ENCODE measurements around the gene KATNBL1.

Gene KATNBL1

GRCh38 chr15:34209421-34210282 is at the start of gene KATNBL1:
KATNBL1 (minus strand) TSS chr15:34210096; CDS start chr15:34163676, 46,420 bp downstream.
- no peak for TF ChIP-seq SUZ12 (IDR thresholded peaks at IDR 0.05; ENCODE audit: extremely low read depth, insufficient read depth, insufficient read length)
- TF ChIP-seq YY1 (IDR thresholded peaks at IDR 0.05; ENCODE audit: insufficient read depth, insufficient read length) = no peak
- no peak for TF ChIP-seq ZNF274 (IDR thresholded peaks at IDR 0.05; ENCODE audit: low read depth, low read length)
- peaks cover 15% of the 10 kb centered on the region for H3K36me3 ChIP-seq (ENCODE audit: insufficient read depth, insufficient read length, low read length)

DNA sequence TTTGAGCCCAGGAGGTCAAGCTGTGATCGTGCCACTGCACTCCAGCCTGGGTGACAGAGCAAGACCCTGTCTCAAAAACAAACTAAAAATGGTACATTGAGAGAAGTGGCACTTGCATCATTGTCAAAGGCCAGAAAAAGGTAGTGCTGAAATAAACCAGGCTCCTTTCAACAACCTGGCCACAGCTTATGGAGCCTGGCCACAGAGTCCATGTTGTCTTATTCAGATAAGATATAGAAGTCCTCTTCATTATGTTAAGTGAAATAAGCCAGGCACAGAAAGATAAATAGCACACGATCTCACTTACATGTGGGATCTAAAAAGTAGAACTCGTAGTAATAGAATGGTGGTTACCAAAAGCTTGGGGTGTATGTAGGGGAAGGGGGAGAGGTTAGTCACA is 49.7 kb upstream of the KATNBL1 start:
- Histone ChIP-seq H3K4me1 (ENCODE audit: insufficient read depth, insufficient read length) (no peaks in the 10 kb centered on the region), H3K9ac (ENCODE audit: insufficient read length, low read depth) (no peak overlapping the region), H3K36me3 (ENCODE audit: insufficient read depth, insufficient read length, low read length) (no peaks in the 10 kb centered on the region), H3K4me3 (ENCODE audit: insufficient read length, low read depth) (no peak overlapping the region), H3K9me3 (ENCODE audit: insufficient read depth, low read length) (no peaks in the 10 kb centered on the region; the same call in 1 of the 2 replicates), H3K27me3 (ENCODE audit: insufficient read depth, insufficient read length) (no peaks in the 10 kb centered on the region)
- no peak for DNase-seq (ENCODE audit: low read depth, low spot score)
- TF ChIP-seq YY1 (IDR thresholded peaks at IDR 0.05; ENCODE audit: insufficient read depth, insufficient read length) (no peak), SUZ12 (IDR thresholded peaks at IDR 0.05; ENCODE audit: extremely low read depth, insufficient read depth, insufficient read length) (no peak), ZNF274 (IDR thresholded peaks at IDR 0.05; ENCODE audit: low read depth, low read length) (no peak)

More at GRCh38 chr15:34209421-34210282, at the start of gene KATNBL1:
- Histone ChIP-seq H3K27me3 (ENCODE audit: insufficient read depth, insufficient read length) (no peaks in the 10 kb centered on the region), H3K9ac (ENCODE audit: insufficient read length, low read depth) (peak within 1 kb of the TSS; percentile 85), H3K9me3 (ENCODE audit: insufficient read depth, low read length) (no peaks in the 10 kb centered on the region), H3K4me3 (ENCODE audit: insufficient read length, low read depth) (peak within 1 kb of the TSS; percentile 63), H3K4me1 (ENCODE audit: insufficient read depth, insufficient read length) (no peaks in the 10 kb centered on the region)
- peak; percentile 88 for DNase-seq (ENCODE audit: low read depth, low spot score)

DNA sequence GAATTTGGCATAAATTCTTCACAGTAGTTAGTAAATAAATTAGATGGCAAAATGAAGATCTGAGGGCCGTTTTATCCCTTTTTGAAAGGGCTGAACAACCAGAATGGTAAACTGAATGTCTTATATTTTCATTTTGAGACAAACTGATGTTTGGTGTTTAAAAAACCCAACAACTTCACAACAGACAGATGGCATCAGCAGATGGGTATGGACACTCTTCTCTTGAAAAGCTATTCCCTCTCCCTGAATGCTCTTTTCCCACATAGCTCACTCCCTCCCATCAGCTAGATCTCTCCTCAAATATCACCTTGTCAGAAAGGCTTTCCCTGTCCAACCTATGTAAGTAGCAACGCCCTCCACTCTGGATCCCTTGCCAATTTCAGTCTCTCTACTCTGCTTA is 48.3 kb upstream of the KATNBL1 start:
- H3K4me1 ChIP-seq (ENCODE audit: insufficient read depth, insufficient read length) = no peaks in the 10 kb centered on the region
- TF ChIP-seq YY1 (IDR thresholded peaks at IDR 0.05; ENCODE audit: insufficient read depth, insufficient read length) (no peak), ZNF274 (IDR thresholded peaks at IDR 0.05; ENCODE audit: low read depth, low read length) (no peak), SUZ12 (IDR thresholded peaks at IDR 0.05; ENCODE audit: extremely low read depth, insufficient read depth, insufficient read length) (no peak)
- H3K36me3 ChIP-seq (ENCODE audit: insufficient read depth, insufficient read length, low read length) = peaks cover 5% of the 10 kb centered on the region
- no peaks in the 10 kb centered on the region for H3K27me3 ChIP-seq (ENCODE audit: insufficient read depth, insufficient read length)
- no peak for DNase-seq (ENCODE audit: low read depth, low spot score)
- no peak overlapping the region for H3K4me3 ChIP-seq (ENCODE audit: insufficient read length, low read depth)
- H3K9ac ChIP-seq (ENCODE audit: insufficient read length, low read depth) = no peak overlapping the region
- H3K9me3 ChIP-seq (ENCODE audit: insufficient read depth, low read length) = no peaks in the 10 kb centered on the region; the same call in 1 of the 2 replicates

GRCh38 chr15:34252545-34252944 is 42.6 kb upstream of the KATNBL1 start:
- Histone ChIP-seq H3K27me3 (ENCODE audit: insufficient read depth, insufficient read length) (no peaks in the 10 kb centered on the region), H3K36me3 (ENCODE audit: insufficient read depth, insufficient read length, low read length) (peaks cover 9% of the 10 kb centered on the region), H3K9ac (ENCODE audit: insufficient read length, low read depth) (no peak overlapping the region), H3K4me3 (ENCODE audit: insufficient read length, low read depth) (no peak overlapping the region), H3K4me1 (ENCODE audit: insufficient read depth, insufficient read length) (no peaks in the 10 kb centered on the region), H3K9me3 (ENCODE audit: insufficient read depth, low read length) (no peaks in the 10 kb centered on the region)
- TF ChIP-seq YY1 (IDR thresholded peaks at IDR 0.05; ENCODE audit: insufficient read depth, insufficient read length) (no peak), ZNF274 (IDR thresholded peaks at IDR 0.05; ENCODE audit: low read depth, low read length) (no peak), SUZ12 (IDR thresholded peaks at IDR 0.05; ENCODE audit: extremely low read depth, insufficient read depth, insufficient read length) (no peak)
- DNase-seq (ENCODE audit: low read depth, low spot score) = no peak

GRCh38 chr15:34248190-34248589 is 38.3 kb upstream of the KATNBL1 start:
- DNase-seq (ENCODE audit: low read depth, low spot score) = no peak
- Histone ChIP-seq H3K4me3 (ENCODE audit: insufficient read length, low read depth) (no peak overlapping the region), H3K36me3 (ENCODE audit: insufficient read depth, insufficient read length, low read length) (peaks cover 6% of the 10 kb centered on the region), H3K4me1 (ENCODE audit: insufficient read depth, insufficient read length) (no peaks in the 10 kb centered on the region), H3K9me3 (ENCODE audit: insufficient read depth, low read length) (no peaks in the 10 kb centered on the region), H3K27me3 (ENCODE audit: insufficient read depth, insufficient read length) (no peaks in the 10 kb centered on the region), H3K9ac (ENCODE audit: insufficient read length, low read depth) (no peak overlapping the region)
- no peak for TF ChIP-seq ZNF274 (IDR thresholded peaks at IDR 0.05; ENCODE audit: low read depth, low read length)
- no peak for TF ChIP-seq SUZ12 (IDR thresholded peaks at IDR 0.05; ENCODE audit: extremely low read depth, insufficient read depth, insufficient read length)
- TF ChIP-seq YY1 (IDR thresholded peaks at IDR 0.05; ENCODE audit: insufficient read depth, insufficient read length) = no peak

DNA sequence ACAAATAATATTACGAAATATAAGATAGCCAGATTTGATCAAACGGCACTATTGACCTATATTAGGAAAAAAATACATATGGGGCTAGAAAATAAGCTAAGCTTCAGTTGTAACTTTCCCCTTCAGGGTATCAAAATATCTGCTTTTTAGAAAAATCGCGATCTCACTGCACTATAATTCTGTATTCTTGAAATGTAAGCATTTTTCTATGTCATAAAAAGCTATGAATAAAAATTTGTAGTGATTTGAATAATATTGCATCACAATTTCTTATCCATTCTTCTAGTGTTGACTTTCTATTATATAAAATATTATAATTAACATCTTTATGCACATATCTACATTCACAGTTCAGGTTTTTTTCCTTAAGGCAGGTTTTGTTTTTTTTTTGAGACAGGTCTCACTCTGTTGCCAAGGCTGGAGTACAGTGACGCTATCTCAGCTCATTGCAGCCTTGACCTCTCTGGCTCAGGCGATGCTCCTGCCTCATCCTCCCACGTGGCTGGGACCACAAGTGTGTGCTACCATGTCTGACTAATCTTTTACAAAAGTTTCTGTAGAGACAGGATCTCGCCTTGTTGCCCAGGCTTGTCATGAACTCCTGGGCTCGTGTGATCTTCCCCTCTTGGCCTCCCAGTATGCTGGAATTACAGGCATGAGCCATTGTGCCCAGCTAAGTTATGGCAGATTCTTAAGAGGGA is 36.5 kb upstream of the KATNBL1 start:
- H3K27me3 ChIP-seq (ENCODE audit: insufficient read depth, insufficient read length) = no peaks in the 10 kb centered on the region
- no peaks in the 10 kb centered on the region for H3K4me1 ChIP-seq (ENCODE audit: insufficient read depth, insufficient read length)
- peaks cover 9% of the 10 kb centered on the region for H3K36me3 ChIP-seq (ENCODE audit: insufficient read depth, insufficient read length, low read length)
- no peak for TF ChIP-seq YY1 (IDR thresholded peaks at IDR 0.05; ENCODE audit: insufficient read depth, insufficient read length)
- TF ChIP-seq SUZ12 (IDR thresholded peaks at IDR 0.05; ENCODE audit: extremely low read depth, insufficient read depth, insufficient read length) = no peak
- no peak for TF ChIP-seq ZNF274 (IDR thresholded peaks at IDR 0.05; ENCODE audit: low read depth, low read length)
- no peak for DNase-seq (ENCODE audit: low read depth, low spot score)
- H3K9ac ChIP-seq (ENCODE audit: insufficient read length, low read depth) = no peak overlapping the region
- no peak overlapping the region for H3K4me3 ChIP-seq (ENCODE audit: insufficient read length, low read depth)
- no peaks in the 10 kb centered on the region for H3K9me3 ChIP-seq (ENCODE audit: insufficient read depth, low read length)

DNA sequence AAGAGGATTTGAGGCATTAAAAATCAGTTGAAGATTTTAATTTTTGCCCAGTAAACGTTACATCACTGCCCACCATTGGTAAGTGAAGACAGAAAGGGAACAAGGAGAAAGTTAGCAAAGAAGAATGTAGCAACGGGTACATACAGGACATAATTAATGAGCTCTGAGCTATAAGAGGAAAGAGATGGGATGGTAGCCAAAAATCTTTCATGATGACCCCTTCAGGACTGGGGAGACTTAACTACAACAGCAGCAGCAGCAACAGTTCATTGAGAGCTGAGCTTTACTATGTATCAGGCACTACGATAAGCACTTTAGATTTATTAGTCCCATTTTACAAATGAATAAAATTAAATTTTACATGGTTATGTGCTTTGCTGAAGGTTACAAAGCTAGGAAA is 33.3 kb upstream of the KATNBL1 start:
- no peak for DNase-seq (ENCODE audit: low read depth, low spot score)
- no peak for TF ChIP-seq YY1 (IDR thresholded peaks at IDR 0.05; ENCODE audit: insufficient read depth, insufficient read length)
- TF ChIP-seq SUZ12 (IDR thresholded peaks at IDR 0.05; ENCODE audit: extremely low read depth, insufficient read depth, insufficient read length) = no peak
- no peak for TF ChIP-seq ZNF274 (IDR thresholded peaks at IDR 0.05; ENCODE audit: low read depth, low read length)
- peaks cover 5% of the 10 kb centered on the region for H3K36me3 ChIP-seq (ENCODE audit: insufficient read depth, insufficient read length, low read length)

More for the DNA sequence above, 33.3 kb upstream of the KATNBL1 start:
- Histone ChIP-seq H3K4me1 (ENCODE audit: insufficient read depth, insufficient read length) (no peaks in the 10 kb centered on the region), H3K27me3 (ENCODE audit: insufficient read depth, insufficient read length) (no peaks in the 10 kb centered on the region), H3K4me3 (ENCODE audit: insufficient read length, low read depth) (no peak overlapping the region), H3K9me3 (ENCODE audit: insufficient read depth, low read length) (no peaks in the 10 kb centered on the region), H3K9ac (ENCODE audit: insufficient read length, low read depth) (no peak overlapping the region)
